NCI-H2029 (cell line): ENCODE results near the gene SYTL1.

Experiments
- DNase-seq: peaks from one replicate; lab custom pipeline; 2025; lab: John Stamatoyannopoulos, UW

SYTL1 gene

GRCh38 chr1:27348861-27349783, 7.3 kb downstream of the SYTL1 start:
- DNase-seq: peak; percentile 63

GRCh38 chr1:27349784-27350662, 8.2 kb downstream of the SYTL1 start:
- DNase-seq: peak; percentile 69

GRCh38 chr1:27350663-27351540, 9.1 kb downstream of the SYTL1 start:
- DNase-seq: no peak

- DNase-seq: no peak
Observed at GRCh38 chr1:27351541-27352107, 9.8 kb downstream of the SYTL1 start.

GRCh38 chr1:27353166-27353565, 11.3 kb downstream of the SYTL1 start:
- no peak for DNase-seq

GRCh38 chr1:27353629-27354028, 11.8 kb downstream of the SYTL1 start:
- DNase-seq: no peak

- DNase-seq: no peak
Observed at GRCh38 chr1:27355683-27356082, 13.9 kb downstream of the SYTL1 start.

GRCh38 chr1:27356277-27356618, 14.4 kb downstream of the SYTL1 start:
- no peak for DNase-seq

- no peak for DNase-seq
Observed at GRCh38 chr1:27356619-27357280, 14.9 kb downstream of the SYTL1 start.

GRCh38 chr1:27357281-27358037, 15.6 kb downstream of the SYTL1 start:
- no peak for DNase-seq

GRCh38 chr1:27358038-27358927, 16.5 kb downstream of the SYTL1 start:
- no peak for DNase-seq

GRCh38 chr1:27358928-27359313, 17.1 kb downstream of the SYTL1 start:
- no peak for DNase-seq

- DNase-seq: no peak
Observed at GRCh38 chr1:27359822-27360158, 18.0 kb downstream of the SYTL1 start.

- no peak for DNase-seq
Observed at GRCh38 chr1:27360159-27361043, 18.6 kb downstream of the SYTL1 start.

GRCh38 chr1:27361044-27361402, 19.2 kb downstream of the SYTL1 start:
- DNase-seq: no peak

- no peak for DNase-seq
Observed at GRCh38 chr1:27361553-27361952, 19.7 kb downstream of the SYTL1 start.

- no peak for DNase-seq
Observed at GRCh38 chr1:27363766-27364695, 22.2 kb downstream of the SYTL1 start.
